AG20443 (cell line): ENCODE data around the gene UBAP2L.
A peak's percentile ranks its signal among the peaks of the same experiment; 100 is the strongest.

Source experiments
- DNase-seq: peaks from one replicate; pipeline ENCODE4 v3.0.0; 2012; ENCODE audit warnings: low spot score, mixed read lengths

UBAP2L gene, protein sequence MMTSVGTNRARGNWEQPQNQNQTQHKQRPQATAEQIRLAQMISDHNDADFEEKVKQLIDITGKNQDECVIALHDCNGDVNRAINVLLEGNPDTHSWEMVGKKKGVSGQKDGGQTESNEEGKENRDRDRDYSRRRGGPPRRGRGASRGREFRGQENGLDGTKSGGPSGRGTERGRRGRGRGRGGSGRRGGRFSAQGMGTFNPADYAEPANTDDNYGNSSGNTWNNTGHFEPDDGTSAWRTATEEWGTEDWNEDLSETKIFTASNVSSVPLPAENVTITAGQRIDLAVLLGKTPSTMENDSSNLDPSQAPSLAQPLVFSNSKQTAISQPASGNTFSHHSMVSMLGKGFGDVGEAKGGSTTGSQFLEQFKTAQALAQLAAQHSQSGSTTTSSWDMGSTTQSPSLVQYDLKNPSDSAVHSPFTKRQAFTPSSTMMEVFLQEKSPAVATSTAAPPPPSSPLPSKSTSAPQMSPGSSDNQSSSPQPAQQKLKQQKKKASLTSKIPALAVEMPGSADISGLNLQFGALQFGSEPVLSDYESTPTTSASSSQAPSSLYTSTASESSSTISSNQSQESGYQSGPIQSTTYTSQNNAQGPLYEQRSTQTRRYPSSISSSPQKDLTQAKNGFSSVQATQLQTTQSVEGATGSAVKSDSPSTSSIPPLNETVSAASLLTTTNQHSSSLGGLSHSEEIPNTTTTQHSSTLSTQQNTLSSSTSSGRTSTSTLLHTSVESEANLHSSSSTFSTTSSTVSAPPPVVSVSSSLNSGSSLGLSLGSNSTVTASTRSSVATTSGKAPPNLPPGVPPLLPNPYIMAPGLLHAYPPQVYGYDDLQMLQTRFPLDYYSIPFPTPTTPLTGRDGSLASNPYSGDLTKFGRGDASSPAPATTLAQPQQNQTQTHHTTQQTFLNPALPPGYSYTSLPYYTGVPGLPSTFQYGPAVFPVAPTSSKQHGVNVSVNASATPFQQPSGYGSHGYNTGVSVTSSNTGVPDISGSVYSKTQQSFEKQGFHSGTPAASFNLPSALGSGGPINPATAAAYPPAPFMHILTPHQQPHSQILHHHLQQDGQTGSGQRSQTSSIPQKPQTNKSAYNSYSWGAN

DNA sequence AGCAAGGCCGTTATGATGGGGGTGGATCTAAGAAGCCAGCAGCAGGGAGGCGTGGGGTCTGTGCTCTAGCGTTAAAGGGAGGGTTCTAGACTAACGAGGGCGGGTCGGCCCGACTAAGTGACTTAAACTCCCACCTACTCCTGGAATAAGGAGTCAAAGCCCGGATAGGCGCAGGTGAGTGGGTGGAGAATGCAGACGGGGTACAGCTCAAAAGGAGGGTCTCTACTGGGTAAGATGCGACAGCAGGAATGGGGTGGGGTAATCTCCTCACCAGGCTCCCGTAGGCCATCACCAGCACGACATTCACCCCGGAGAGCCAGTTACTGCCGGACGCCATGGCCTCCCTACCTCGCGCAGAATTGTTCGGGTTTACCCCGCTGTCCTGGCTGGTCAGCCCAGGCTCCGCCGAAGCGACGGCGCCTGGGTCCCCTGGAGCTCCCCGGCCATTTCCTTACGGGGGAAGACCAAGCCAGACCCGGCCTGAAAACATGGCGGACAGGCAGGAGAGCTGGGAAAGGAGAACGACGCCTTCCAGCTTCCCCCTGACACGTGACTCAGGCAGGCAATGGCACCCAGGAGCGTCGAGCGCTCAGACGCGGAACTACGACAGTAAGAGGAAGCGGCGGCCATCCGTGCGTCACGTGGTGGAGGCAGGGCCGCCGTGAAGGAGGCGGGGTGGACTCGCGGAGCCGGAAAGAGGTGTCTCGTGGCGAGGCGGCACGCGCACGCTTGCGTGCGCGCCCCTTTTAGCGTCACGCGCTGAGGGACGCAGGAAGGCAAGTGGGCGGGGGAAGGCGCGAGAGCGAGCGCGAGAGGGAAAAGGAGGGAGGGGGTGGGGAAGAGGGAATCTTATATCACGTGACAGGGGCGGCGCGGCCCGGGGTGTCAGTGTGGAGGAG lies at the start of gene UBAP2L:
TSS of gene UBAP2L (plus strand) at position 885 of the 899 bp plus-strand sequence. CDS start 4,169 bp downstream, outside the sequence.
- peak; percentile 97 for DNase-seq

DNA sequence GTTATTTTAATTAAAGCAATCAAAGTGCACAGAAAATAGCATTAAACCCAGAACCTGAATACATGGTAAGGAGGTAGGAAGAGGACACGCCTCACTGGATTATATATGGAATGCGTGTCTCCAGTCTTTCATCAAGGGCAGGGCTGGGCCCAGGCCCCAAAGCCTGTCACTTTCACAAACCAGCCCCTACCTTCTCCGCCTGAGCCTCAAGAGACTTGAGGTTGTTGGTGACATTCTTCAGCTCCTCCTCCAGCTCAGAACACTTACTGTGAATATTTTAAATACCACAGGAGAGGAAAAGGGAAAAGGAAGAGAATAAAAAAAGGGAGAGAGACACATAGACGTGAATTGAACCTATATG lies 49.6 kb upstream of the UBAP2L start:
- no peak for DNase-seq

DNA sequence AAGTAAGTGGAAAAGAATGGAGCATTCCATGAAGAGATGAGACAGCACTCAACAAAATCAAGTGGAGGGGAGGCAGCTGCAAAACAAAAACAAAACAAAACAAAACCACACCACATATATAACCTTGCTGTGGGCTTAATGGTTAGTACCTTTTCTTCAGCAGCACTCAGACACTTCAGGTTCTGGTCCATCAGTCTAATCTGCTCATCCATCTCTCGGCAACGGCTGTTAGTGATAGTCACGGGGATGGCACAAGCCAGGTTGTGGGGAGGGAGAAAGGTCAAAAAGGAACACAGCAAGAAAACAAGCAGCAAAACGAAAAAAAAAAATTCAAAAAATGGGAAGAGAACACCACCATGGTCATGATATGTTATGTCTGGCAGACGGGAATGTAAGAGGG lies 48.9 kb upstream of the UBAP2L start:
- no peak for DNase-seq

DNA sequence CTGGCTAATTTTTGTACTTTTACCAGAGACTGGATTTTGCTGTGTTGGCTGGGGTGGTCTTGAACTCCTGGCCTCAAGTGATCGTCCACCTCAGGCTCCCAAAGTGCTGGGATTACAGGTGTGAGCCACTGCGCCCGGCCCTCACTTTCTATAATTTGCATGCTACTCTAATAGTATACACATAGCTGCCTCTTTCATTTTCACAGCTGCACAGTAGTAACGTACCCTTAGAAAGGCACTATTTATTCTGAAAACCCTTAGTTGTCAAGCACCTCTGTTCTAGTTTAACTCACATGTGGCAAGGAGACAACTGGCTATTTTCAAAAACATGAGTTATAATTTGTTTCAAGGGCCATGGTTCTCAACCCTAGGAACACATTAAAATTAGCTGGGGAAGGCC lies 46.1 kb upstream of the UBAP2L start:
- DNase-seq = no peak

DNA sequence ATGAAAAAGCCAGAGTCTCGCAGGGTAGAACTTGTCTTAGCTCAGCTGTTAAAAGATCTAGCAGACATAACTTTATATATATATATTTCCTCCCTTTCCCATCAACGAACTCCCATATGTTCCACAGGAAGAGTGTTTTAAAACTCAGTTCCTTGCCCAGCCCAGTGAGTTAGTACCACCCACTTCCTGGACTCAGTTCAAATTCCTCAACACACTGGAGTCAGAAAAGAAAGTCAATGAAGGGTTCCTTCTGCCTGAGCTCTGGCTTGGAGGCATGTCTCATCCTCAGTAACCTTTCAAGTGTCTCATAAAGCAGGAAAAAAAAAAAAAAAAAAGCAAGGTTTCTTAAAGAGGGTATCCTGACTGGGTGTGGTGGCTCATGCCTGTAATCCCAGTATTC lies 44.4 kb upstream of the UBAP2L start:
- DNase-seq = peak; percentile 75

DNA sequence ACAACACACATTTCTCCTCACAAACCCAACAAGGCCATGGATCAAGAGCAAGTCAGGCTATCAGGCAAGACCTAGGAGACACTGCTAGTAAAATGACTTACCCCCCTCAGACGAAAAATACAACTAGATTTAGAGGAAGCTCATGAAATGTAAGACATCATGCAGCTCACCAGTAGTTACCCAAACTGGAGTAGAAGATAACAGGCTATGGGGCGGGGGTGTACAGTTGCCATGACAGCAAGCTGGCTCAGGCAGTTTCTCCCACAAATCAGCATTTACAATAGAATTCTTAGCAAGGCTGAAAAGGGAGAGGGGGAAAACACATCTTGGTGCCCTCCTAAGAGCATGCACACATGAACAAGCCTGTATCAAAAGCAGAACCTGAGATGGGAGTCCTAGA lies 42.7 kb upstream of the UBAP2L start:
- DNase-seq = no peak

DNA sequence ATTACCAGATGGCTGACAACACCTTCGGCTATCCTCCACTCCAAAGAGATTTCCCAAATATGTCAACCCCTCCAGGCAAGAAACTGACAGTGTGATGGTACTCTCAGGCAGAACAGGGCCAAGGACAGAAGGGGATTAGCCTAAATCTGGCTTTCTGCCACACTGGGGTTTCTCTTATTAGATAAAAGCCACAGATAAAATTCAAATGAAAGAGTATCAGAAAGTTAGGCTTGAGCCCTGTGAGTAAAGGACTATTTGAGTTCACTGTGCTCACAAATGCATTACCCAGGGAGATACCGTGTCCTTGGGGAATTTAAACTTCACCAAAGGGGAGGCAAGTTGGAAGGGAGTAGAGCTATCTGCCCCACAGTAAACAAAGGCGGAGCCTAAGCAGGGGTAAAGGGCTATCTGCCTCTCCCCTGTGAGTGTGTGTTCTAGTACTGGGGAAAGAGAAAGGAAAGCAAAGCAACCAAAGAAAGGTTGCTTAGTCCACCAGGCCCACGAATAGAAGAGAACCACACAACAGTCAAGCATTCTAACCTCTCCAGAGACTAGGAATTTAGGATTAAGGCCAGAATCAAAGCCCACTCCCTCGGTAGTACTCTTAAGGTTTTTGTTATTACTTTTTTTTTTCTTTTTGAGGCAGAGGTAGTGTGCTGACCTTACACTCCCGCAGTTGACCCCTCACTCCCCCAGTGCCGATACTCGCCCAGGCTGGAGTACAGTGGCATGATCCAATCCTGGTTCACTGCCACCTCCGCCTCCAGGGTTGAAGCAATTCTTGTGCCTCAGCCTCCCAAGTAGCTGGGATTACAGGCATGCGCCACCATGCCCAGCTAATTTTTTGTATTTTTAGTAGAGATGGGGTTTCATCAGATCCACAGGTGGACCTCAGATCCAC lies 41.6 kb upstream of the UBAP2L start:
- no peak for DNase-seq

DNA sequence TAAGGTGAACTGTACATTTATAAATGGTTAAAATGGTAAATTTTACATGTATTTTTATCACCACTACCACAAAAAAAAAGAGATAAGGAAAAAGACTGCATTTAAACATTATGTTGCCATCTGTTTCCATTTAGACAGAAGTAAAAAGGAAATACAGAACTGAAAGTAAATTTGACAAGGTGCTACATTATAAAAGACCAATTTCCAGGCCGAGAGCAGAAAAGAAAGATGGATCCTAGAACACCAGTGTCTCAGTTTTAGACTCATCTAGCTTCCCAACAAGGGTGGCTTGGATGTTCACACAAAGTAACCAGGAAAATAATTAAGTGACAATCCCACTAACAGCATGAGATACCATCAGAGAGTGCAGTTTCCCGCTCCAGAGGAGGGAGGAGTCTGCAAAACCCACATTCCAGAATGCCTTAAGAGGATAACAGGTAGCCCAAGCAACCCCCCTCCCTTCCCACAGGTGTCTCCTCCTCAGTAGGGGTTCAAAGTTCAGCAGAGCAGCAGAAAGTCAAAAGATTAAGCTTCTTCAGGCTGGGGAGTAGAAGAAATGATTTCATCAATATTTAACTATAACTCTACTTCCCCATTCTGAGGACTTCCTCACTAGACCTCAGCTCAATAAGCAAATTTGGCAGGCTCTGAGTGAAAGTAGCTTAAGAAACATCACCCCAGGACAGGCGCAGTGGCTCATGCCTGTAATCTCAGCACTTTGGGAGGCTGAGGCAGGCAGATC lies 40.6 kb upstream of the UBAP2L start:
- DNase-seq = no peak

DNA sequence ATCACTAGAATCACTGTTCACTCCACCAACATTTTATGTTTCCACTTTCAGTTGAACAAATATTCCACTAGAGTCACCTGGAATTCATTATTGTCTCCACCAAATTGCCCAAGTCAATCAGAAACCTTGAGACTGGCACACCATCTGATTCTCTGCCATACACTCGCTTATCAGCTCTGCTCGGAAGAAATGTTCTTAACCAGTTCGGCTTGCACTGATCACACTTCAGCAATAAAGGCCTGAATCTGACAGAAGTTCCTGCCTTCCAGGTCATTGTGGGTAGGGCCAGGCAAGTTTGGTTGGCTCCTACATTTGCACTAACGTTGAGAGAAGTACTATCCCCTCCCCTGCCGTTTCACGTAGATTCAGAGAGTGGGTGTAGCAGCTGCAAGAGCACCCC lies 38.8 kb upstream of the UBAP2L start:
- DNase-seq = no peak

DNA sequence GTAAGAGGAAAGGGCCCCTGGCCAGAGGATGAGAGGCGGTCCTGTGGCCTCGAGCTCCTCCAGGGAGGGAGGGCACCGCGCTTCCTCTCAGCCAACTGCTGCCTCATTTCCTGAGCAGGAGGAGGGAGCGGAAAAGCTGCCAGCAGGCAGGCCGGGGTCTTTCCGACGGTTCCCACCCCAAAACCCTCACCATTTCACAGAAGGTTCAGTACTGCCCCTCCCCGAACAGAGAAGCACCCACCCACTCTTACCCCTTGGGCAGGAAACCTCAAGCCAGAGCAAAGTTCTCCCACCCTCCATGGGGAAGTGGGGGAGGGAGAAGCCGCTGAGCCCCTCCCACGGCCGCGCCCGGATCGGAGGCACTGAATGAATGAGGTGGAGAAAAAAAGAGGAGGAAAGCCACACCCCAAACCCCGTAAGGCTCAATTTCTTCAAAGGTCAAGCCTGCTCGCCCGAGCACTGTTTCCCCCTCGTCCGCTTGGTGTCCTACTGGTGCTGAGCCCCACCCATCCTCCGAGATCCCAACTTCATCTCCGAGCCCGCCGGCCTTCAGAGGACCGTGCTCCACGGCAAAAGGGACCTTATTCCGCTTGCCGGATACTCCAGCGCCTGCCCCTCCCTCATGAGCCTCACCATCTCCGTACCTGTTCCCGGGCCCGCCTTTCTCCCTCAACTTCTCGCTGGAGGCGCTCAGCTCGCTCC lies 38.3 kb upstream of the UBAP2L start:
- DNase-seq = peak; percentile 85

DNA sequence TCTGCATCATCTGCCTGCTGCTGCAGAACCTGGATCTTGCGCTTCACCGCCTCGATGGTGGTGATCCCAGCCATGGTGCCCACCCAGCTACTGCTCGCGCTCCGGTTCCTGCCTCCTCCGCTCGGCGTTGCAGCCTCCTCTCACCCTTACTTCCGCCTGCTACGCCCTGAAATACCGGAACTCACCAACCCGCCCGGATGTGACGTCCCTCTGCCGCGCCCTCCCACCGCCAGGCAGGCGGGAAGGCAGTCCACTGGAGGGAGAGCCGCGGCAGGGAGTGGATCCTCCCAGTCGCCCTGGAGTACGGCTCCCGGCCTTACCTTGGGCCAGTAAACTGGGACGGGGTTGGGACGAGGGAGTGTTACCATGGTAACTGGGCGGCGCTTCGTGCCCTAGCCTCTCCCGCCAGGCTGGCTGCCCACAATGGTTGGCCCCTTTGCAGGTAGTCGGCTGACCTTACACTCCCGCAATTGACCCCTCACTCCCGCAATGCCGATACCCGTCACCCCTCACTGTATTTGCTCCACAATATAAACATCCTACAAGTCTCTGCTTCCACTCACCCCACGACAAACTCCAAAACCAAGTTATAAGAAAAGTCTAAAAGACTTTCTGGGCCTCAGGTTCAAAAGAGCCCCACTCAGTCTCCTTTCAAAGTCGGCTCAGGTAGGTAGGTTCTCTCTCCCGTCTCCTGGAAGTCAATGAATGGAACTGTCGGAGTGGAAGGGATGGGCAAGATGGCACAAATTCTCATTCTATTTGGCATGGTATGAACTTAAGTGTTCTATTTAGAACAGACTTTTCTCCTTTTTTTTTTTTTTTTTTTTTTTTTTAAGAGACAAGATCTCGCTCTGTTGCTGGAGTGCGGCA lies 37.5 kb upstream of the UBAP2L start:
- peak; percentile 99 for DNase-seq

DNA sequence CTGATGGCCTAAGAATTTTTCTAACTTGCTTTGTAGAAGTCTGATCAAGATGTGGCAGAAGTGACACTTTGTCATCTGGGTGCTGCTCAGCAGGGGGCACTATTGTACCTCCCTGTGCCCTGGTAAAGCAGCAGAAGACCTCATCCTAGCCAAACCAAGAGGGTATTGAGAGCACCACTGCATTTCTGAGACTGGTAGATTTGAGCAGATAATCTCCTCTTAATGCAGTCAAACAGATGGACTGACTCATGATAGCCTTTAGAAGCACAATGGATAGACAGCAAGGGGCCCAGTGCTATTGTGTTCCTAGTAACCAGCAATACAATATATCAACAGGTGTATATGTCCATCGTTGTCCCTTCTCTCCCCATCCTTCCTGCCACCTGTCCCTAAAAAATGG lies 34.6 kb upstream of the UBAP2L start:
- peak; percentile 29 for DNase-seq

DNA sequence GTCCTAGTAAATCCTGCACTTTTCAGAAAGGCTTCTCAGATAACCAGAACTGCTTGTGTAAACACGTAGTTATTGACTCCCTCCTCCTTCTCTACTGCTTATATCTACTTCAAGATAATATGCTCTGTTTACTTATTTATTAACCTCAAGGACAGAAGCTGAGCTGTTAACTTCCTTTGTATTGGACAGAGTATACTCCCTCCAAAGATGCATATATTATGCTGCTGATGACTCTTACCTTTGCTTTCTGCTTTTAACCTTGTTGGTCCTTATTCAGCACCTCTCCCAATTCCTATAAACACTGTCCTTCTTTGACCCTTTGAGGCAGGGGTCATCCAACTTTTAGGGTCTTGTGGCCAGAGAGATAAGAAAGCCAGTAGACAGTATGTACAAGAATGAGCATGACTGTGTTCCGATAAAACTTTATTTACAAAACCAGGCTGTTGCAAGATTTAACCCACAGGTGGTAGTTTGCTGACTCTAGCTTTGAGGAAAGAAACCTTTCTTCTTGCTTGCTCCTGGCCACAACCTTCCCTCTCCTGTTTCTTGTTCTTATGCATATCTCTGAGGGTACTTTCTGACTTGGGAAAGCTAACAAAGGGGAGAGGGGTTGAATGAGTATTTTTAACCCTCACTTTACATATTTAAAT lies 33.8 kb upstream of the UBAP2L start:
- DNase-seq = no peak

DNA sequence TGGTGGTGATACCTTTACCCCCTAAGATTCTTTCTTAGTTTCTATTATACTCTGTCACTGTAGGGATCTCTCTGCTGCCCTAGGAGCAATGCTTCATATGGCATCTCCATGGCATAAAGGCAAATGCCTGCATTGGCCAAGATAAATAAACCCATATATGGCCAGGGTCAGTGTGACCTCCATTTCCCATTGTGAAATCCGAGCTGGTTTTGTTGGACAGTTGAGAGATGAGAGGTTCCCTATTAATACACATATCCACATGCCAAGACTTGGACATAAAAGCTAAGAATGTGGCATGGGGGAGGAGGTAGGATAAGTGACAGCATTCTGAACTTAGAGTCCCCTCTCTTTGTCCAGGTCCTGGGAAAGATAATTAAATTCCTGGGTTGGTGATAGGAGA lies 30.2 kb upstream of the UBAP2L start:
- DNase-seq = peak; percentile 22

DNA sequence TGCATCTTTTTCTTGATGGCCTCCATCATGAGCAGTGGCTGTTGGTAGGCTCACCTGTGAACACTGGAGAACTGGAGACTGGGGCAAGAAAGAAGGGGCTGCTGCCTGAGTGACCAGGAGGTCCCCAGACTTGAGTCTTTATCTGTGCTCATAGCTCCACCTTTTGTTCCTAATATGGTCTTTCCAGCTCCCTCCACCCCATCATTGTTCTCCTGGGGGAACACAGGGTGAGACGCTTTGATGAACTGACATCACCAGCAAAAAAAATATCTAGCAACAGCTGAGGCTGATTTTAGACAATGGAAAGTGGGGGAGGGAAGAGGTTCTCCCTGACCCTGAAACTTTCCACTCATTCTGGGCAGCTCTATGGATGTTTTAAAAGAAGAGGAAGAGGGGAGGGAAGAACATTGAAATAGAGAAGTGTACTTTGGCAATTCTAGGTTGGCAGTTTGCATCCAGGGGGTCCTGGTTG lies 28.7 kb upstream of the UBAP2L start, which contains the start of gene TPM3:
TSS of gene TPM3 (minus strand) at position 111 of the 472 bp plus-strand sequence. CDS start at position 29, 82 bp downstream.
- no peak for DNase-seq

DNA sequence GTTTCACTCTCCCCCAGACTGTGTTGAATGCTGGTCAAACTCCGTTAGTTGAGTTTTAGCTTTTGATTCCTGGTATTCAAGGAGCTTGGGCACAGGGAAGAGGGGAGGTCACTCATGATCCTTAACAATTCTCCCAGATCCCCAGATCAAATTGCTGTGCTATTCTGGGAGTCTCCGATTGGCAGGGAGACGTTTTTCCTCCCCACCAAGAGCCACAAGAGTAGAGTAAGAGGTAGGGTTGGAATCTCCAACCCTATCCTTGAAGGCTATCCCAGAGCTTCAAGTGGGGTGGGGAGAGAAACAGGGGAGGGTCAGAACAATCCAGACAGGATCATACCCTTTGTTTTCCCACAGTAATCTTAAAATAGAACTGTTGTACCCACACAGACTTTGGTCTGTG lies 28.3 kb upstream of the UBAP2L start:
- DNase-seq = no peak

DNA sequence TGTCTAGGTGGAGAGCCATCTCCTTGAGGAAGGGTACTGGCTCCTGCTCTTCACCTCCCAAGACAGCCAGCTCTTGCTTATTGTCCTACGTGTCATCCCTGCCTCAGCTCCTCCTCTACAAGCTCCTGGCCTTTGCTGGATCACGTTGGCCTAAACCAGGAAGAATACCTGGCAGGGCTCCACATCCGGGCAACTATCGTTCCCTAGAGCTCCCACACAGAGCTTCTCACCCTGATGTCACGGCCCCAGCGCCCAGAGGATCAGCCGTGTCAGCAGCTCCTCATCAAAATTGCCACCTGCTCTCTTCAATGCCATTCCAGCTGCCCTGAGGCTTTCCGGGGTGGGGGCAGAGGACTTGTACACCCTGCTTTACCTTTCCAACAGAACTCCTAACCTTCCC lies 26.9 kb upstream of the UBAP2L start:
- peak; percentile 38 for DNase-seq
